Neuronal stem cell (in vitro differentiated cells): ENCODE data around the gene OR2M4.

Experiments used
- DNase-seq: peaks from one replicate; pipeline ENCODE4 v3.0.0-alpha.2; 2013; ENCODE audit warnings: low spot score
- H2AFZ ChIP-seq: one replicate; pipeline ENCODE4 v1.6.1; 2013; ENCODE audit warnings: mild to moderate bottlenecking, low read length, inconsistent platforms
- H2AK5ac ChIP-seq: 2 replicates; pipeline ENCODE4 v1.6.1; 2013; ENCODE audit warnings: low read depth, mild to moderate bottlenecking, inconsistent platforms, low read length, moderate library complexity, mixed read lengths
- H2BK120ac ChIP-seq: 2 replicates; pipeline ENCODE4 v1.6.1; 2013; ENCODE audit warnings: low read depth, mild to moderate bottlenecking, inconsistent platforms, low read length, moderate library complexity, mixed read lengths
- H2BK12ac ChIP-seq: one replicate; pipeline ENCODE4 v1.6.1; 2013; ENCODE audit warnings: low read length, inconsistent platforms
- H2BK15ac ChIP-seq: 2 replicates; pipeline ENCODE4 v1.6.1; 2013; ENCODE audit warnings: mild to moderate bottlenecking, low read length, inconsistent platforms, mixed read lengths
- H2BK5ac ChIP-seq: one replicate; pipeline ENCODE4 v1.6.1; 2013; ENCODE audit warnings: inconsistent platforms, mild to moderate bottlenecking, low read length, moderate library complexity
- H3K14ac ChIP-seq: one replicate; pipeline ENCODE4 v1.6.1; 2013; ENCODE audit warnings: low read length, inconsistent platforms
- H3K18ac ChIP-seq: 2 replicates; pipeline ENCODE4 v1.6.1; 2013; ENCODE audit warnings: low read length, inconsistent platforms
- H3K23ac ChIP-seq: 2 replicates; pipeline ENCODE4 v1.6.1; 2013; ENCODE audit warnings: low read depth, mild to moderate bottlenecking, mixed read lengths, low read length, inconsistent platforms; ENCODE audit not compliant: poor library complexity
- H3K27ac ChIP-seq: replicated peaks from 3 replicates; pipeline ENCODE4 v1.5.1; 2013; ENCODE audit warnings: low read length, inconsistent platforms
- H3K27me3 ChIP-seq, 3 experiments: 2 replicates each; pipeline ENCODE4 v1.6.1; 2013; ENCODE audit warnings: low read length in 3 of 3, mild to moderate bottlenecking in 2 of 3, inconsistent platforms in 1 of 3, low read depth in 1 of 3, mixed read lengths in 1 of 3, moderate library complexity in 1 of 3; ENCODE audit not compliant: control insufficient read depth in 3 of 3, insufficient read depth in 3 of 3
- H3K36me3 ChIP-seq, 2 donors: replicated peaks in 1 of 2; 2 replicates each; pipeline ENCODE4 v1.6.1; 2013; ENCODE audit warnings: low read length in 2 of 2; ENCODE audit not compliant: control insufficient read depth in 2 of 2, insufficient read depth in 2 of 2
- H3K4ac ChIP-seq: 2 replicates; pipeline ENCODE4 v1.6.1; 2013; ENCODE audit warnings: inconsistent platforms, mild to moderate bottlenecking, low read length, moderate library complexity
- H3K4me1 ChIP-seq, 2 donors: 1 replicate in 1 of 2; 2 replicates in 1 of 2; pipeline ENCODE4 v1.6.1; 2013; ENCODE audit warnings: low read length in 2 of 2, low read depth in 1 of 2; ENCODE audit not compliant: control insufficient read depth in 2 of 2, insufficient read depth in 1 of 2
- H3K4me2 ChIP-seq: one replicate; pipeline ENCODE4 v1.6.1; 2013; ENCODE audit warnings: mild to moderate bottlenecking, low read length, inconsistent platforms; ENCODE audit not compliant: insufficient read depth, poor library complexity, severe bottlenecking
- H3K4me3 ChIP-seq, 2 donors: 2 replicates each; pipeline ENCODE4 v1.5.1; 2013; ENCODE audit warnings: low read length in 2 of 2, mild to moderate bottlenecking in 2 of 2, inconsistent platforms in 1 of 2, moderate library complexity in 1 of 2
- H3K79me1 ChIP-seq: one replicate; pipeline ENCODE4 v1.6.1; 2013; ENCODE audit warnings: low read depth, mild to moderate bottlenecking, inconsistent platforms, low read length, moderate library complexity
- H3K9ac ChIP-seq: one replicate; pipeline ENCODE4 v1.6.1; 2013; ENCODE audit warnings: mild to moderate bottlenecking, low read depth, low read length, inconsistent platforms; ENCODE audit not compliant: poor library complexity
- H3K9me3 ChIP-seq, 2 donors: replicated peaks in 1 of 2; 2 replicates each; pipeline versions ENCODE3 to v1.6.1; 2013; ENCODE audit warnings: low read length in 2 of 2, mild to moderate bottlenecking in 2 of 2, inconsistent platforms in 1 of 2, low read depth in 1 of 2, mixed read lengths in 1 of 2, moderate library complexity in 1 of 2; ENCODE audit not compliant: control insufficient read depth in 2 of 2, insufficient read depth in 1 of 2
- H4K8ac ChIP-seq: one replicate; pipeline ENCODE4 v1.6.1; 2013; ENCODE audit warnings: low read depth, mild to moderate bottlenecking, inconsistent platforms, low read length, moderate library complexity
- H4K91ac ChIP-seq: one replicate; pipeline ENCODE4 v1.6.1; 2013; ENCODE audit warnings: low read length, low read depth, mild to moderate bottlenecking, inconsistent platforms; ENCODE audit not compliant: poor library complexity
- WGBS, 2 donors: extraction: QIAGEN DNeasy Blood & Tissue Kit; methylation state at CpG; one replicate each; pipeline ENCODE4 v1.1.7; 2013; ENCODE audit warnings: missing lambda C conversion rate in 2 of 2, mixed read lengths in 1 of 2; ENCODE audit not compliant: insufficient read length in 2 of 2, insufficient replicate concordance in 1 of 2; ENCODE audit errors: extremely low coverage in 2 of 2; 5-methylcytosine and 5-hydroxymethylcytosine counted together

The OR2M4 gene

DNA sequence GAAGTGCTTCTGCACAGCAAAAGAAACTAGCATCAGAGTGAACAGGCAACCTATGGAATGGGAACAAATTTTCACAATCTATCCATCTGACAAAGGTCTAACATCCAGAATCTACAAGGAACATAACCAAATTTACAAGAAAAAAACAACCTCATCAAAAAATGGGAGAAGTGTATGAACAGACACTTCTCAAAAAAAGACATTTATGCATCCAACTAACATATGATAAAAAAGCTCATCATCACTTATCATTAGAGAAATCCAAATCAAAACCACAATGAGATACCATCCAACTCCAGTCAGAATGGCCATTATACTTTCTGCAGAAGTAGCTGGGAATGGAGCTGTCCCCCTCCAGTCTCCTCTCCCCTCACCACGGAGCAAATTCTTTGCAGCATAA lies 37.1 kb upstream of the OR2M4 start:
- Histone ChIP-seq H2AFZ (no peak overlapping the region), H3K4me3 (no peak overlapping the region), H3K14ac (no peak overlapping the region), H4K91ac (no peak overlapping the region), H3K9me3 (peaks cover 0 to 9% of the 10 kb centered on the region in 2 donors), H2BK120ac (no peak overlapping the region), H2BK15ac (no peak overlapping the region), H2AK5ac (no peak overlapping the region), H3K9ac (no peak overlapping the region), H2BK12ac (no peak overlapping the region), H3K4ac (no peak overlapping the region), H3K4me2 (no peak overlapping the region), H3K18ac (no peak overlapping the region), H3K27ac (no peak overlapping the region), H3K4me1 (no peaks in the 10 kb centered on the region), H3K27me3 (no peaks in the 10 kb centered on the region), H3K36me3 (no peaks in the 10 kb centered on the region), H3K79me1 (no peaks in the 10 kb centered on the region), H4K8ac (no peak overlapping the region), H3K23ac (no peak overlapping the region), H2BK5ac (no peak overlapping the region)
- no CpG with 5 or more reads among the region's 1 CpG for WGBS, 2 donors
- no peak for DNase-seq

DNA sequence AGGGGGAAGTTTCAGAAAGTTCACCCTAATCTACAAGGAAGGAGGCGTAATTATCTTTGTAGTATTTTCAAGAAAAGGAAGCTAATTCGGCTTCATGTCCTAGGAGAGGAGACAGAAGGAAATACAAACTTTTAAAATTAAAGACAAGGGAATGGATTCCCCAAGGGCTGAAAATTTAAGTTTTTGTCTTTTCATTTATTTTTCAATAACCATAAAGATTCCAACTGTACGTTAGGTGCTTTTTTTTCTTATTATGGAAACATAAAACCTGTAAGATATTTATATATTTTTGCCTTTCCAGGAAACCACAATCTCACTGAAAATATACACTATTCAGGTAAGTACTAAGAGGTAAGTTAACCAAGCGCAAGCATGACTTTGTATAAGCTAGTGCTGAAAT lies 34.3 kb upstream of the OR2M4 start, which contains the start of gene OR2M3:
Gene OR2M3 (plus strand): TSS at position 301 of the 400 bp plus-strand sequence. CDS start 5,803 bp downstream, outside the sequence.
- Histone ChIP-seq H2BK15ac (no peak within 1 kb of the TSS), H4K91ac (no peak within 1 kb of the TSS), H3K14ac (no peak within 1 kb of the TSS), H2AFZ (no peak within 1 kb of the TSS), H3K4me3 (no peak within 1 kb of the TSS), H3K9ac (no peak within 1 kb of the TSS), H3K18ac (no peak within 1 kb of the TSS), H3K27ac (no peak within 1 kb of the TSS), H3K9me3 (peaks cover 0 to 6% of the 10 kb centered on the region in 2 donors), H3K4ac (no peak within 1 kb of the TSS), H3K23ac (no peak within 1 kb of the TSS), H4K8ac (no peak within 1 kb of the TSS), H3K4me2 (no peak within 1 kb of the TSS), H3K36me3 (no peaks in the 10 kb centered on the region), H2AK5ac (no peak within 1 kb of the TSS), H3K4me1 (peaks cover 0 to under 1% of the 10 kb centered on the region in 2 donors), H2BK5ac (no peak within 1 kb of the TSS), H3K27me3 (no peaks in the 10 kb centered on the region), H3K79me1 (no peaks in the 10 kb centered on the region), H2BK120ac (no peak within 1 kb of the TSS), H2BK12ac (no peak within 1 kb of the TSS)
- WGBS, 2 donors = no CpG with 5 or more reads among the region's 4 CpGs
- no peak for DNase-seq

DNA sequence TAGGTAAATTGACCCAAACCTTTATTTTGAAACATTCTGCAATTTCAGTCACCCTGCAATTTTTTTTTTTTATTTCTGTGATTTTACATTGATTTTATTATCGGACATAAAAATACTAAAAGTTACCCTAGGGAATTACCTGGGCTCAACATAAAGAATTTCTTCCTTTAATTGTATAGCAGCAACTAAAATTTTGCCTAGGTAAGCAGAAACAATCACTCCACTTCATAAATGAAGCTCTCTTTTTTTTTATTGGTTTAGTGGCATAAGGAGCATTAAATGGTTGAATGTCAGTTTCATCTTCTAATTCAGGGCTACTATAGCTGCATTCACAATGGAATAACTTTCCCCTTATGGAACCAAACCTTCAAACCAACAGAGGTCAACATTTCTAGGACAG lies 15.3 kb upstream of the OR2M4 start:
- Histone ChIP-seq H3K27ac (no peak overlapping the region), H2BK120ac (no peak overlapping the region), H3K9ac (no peak overlapping the region), H3K4ac (no peak overlapping the region), H3K18ac (no peak overlapping the region), H4K91ac (no peak overlapping the region), H3K14ac (no peak overlapping the region), H2AK5ac (no peak overlapping the region), H3K9me3 (peaks cover 0 to 15% of the 10 kb centered on the region in 2 donors), H3K27me3 (no peaks in the 10 kb centered on the region), H2BK5ac (no peak overlapping the region), H3K4me3 (no peak overlapping the region), H2BK15ac (no peak overlapping the region), H3K4me1 (no peaks in the 10 kb centered on the region), H3K23ac (no peak overlapping the region), H3K36me3 (peaks cover 0 to 2% of the 10 kb centered on the region in 2 donors), H3K4me2 (no peak overlapping the region), H2AFZ (no peak overlapping the region), H3K79me1 (no peaks in the 10 kb centered on the region), H4K8ac (no peak overlapping the region), H2BK12ac (no peak overlapping the region)
- WGBS, 2 donors = no CpG with 5 or more reads among the region's 1 CpG
- no peak for DNase-seq

GRCh38 chr1:248225537-248225936 lies 5.7 kb upstream of the OR2M4 start:
- Histone ChIP-seq H3K4ac (no peak overlapping the region), H3K9ac (no peak overlapping the region), H2BK120ac (no peak overlapping the region), H3K9me3 (peaks cover 0 to 19% of the 10 kb centered on the region in 2 donors), H2BK15ac (no peak overlapping the region), H2BK12ac (no peak overlapping the region), H2BK5ac (no peak overlapping the region), H4K91ac (no peak overlapping the region), H3K27me3 (no peaks in the 10 kb centered on the region), H2AK5ac (no peak overlapping the region), H4K8ac (no peak overlapping the region), H2AFZ (no peak overlapping the region), H3K36me3 (no peaks in the 10 kb centered on the region), H3K23ac (no peak overlapping the region), H3K79me1 (no peaks in the 10 kb centered on the region), H3K27ac (no peak overlapping the region), H3K14ac (no peak overlapping the region), H3K4me1 (no peaks in the 10 kb centered on the region), H3K4me3 (no peak overlapping the region), H3K4me2 (no peak overlapping the region), H3K18ac (no peak overlapping the region)
- no CpG with 5 or more reads among the region's 1 CpG for WGBS, 2 donors
- DNase-seq = no peak
